ENCODE results near the gene TOX3. TPM values are rescaled to one million over a fixed set of nuclear protein-coding genes. Genes with fewer than 3 reads are reported as not detected.

The TOX3 gene
- total RNA-seq, 2 experiments from 2014 or later = not detected

DNA sequence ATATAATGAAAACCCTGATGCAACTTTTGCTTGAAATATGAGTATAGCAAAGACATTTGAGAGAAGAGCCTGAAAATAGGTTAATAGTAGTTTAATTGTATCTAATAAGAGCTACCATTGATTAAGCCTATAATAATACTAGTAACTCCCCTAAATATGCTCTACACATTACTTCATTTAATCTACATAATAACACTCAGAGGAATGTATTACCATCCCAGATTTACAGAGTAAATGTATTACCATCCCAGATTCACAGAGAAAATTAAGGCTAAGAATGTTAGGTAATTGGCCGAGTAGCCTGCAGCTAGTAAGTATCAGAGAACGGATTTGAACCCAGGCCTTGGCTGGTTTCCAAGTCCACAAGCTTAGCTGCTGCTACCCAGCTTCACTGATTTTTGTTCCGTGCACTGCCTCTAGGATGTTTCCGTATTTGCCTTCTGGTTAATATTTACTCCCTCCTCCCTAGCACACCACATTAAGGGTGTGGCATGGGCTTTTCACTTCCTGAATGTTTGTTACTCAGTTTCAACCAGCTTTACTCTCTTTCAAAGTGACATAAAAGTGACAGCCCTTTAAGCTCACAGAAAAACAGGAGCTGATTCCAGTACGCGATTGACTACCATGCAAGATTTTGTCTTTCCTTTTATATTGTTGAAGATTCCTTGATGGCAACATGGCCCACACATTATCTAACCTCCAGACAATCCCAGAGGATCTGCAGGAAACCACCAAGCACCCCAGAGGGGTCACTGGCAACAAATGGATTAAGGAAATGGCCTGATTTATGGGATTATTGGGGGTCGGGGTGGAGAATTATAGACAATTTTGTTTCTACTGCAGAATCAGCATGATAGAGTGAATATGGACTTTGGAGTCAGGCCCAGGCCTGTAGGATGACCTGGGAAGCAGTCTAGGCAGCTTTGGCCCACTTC lies 26.7 kb upstream of the TOX3 start:
- Mint-ChIP-seq H3K4me3 (no peak overlapping the region), H3K4me1 (no peaks in the 10 kb centered on the region), H3K9me3 (peaks cover 3% of the 10 kb centered on the region), H3K27ac (no peak overlapping the region), H3K27me3 (no peaks in the 10 kb centered on the region), H3K36me3 (ENCODE audit: low read depth) (no peaks in the 10 kb centered on the region)
- DNase-seq = no peak
- ChIA-PET CTCF (no interaction called here), POLR2A (no interaction called here)

DNA sequence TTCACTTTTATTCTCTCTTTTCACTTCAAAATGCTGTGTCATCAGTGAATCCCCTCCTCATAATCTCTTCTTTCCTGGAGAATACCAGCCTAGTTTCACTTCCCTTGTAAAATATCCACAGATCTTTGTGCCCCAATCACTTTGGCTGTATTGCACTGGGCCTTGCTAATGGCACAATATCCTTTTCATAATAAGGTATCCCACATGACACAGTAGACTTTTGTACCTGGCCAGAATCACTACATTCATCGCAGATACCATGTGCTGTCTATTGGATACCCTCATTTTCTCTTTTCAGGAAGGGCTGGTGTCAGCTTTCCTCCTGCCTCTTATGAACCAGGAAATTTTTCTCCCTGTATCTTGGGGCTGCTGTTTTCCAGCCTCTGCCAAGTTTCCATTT lies 25.7 kb upstream of the TOX3 start:
- peaks cover 3% of the 10 kb centered on the region for H3K9me3 Mint-ChIP-seq
- CTCF ChIA-PET = no interaction called here
- no peak overlapping the region for H3K27ac Mint-ChIP-seq
- no peak overlapping the region for H3K4me3 Mint-ChIP-seq
- no peaks in the 10 kb centered on the region for H3K27me3 Mint-ChIP-seq
- DNase-seq = no peak
- H3K4me1 Mint-ChIP-seq = no peaks in the 10 kb centered on the region
- no peaks in the 10 kb centered on the region for H3K36me3 Mint-ChIP-seq (ENCODE audit: low read depth)
- POLR2A ChIA-PET = no interaction called here

DNA sequence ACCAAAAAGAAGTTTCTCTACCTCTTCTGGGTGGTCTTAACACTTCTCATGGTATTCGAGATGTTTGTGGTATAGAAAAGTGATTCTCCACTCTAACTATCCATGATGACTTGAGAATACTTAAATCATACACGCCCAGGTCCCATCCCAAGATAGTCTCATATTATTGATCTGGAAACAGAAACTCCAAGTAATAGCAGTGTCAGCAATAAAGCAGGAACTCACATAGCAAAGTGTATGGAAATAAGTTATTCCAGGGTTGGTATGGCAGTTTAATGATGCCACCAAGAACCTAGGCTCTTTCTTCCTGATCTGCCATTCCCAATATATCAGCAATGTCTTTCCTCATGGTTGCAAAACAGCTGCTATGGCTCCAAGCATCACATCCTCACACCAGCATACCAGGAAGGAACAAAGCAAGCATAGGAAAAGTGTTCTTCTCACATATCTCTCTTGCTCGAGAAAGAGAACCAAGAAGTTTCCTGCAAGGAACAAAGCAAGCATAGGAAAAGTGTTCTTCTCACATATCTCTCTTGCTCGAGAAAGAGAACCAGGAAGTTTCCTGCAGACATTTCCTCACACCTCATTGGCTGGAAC lies 23.6 kb upstream of the TOX3 start:
- CTCF ChIA-PET = no interaction called here
- DNase-seq = no peak
- Mint-ChIP-seq H3K27me3 (no peaks in the 10 kb centered on the region), H3K27ac (no peak overlapping the region), H3K9me3 (peaks cover 3% of the 10 kb centered on the region), H3K4me1 (no peaks in the 10 kb centered on the region), H3K36me3 (ENCODE audit: low read depth) (no peaks in the 10 kb centered on the region), H3K4me3 (no peak overlapping the region)
- POLR2A ChIA-PET = no interaction called here

GRCh38 chr16:52569701-52570100 lies 22.8 kb upstream of the TOX3 start:
- Mint-ChIP-seq H3K27ac (no peak overlapping the region), H3K4me1 (no peaks in the 10 kb centered on the region), H3K9me3 (peaks cover 3% of the 10 kb centered on the region), H3K27me3 (no peaks in the 10 kb centered on the region), H3K4me3 (no peak overlapping the region), H3K36me3 (ENCODE audit: low read depth) (no peaks in the 10 kb centered on the region)
- no peak for DNase-seq
- POLR2A ChIA-PET = no interaction called here
- CTCF ChIA-PET = no interaction called here

DNA sequence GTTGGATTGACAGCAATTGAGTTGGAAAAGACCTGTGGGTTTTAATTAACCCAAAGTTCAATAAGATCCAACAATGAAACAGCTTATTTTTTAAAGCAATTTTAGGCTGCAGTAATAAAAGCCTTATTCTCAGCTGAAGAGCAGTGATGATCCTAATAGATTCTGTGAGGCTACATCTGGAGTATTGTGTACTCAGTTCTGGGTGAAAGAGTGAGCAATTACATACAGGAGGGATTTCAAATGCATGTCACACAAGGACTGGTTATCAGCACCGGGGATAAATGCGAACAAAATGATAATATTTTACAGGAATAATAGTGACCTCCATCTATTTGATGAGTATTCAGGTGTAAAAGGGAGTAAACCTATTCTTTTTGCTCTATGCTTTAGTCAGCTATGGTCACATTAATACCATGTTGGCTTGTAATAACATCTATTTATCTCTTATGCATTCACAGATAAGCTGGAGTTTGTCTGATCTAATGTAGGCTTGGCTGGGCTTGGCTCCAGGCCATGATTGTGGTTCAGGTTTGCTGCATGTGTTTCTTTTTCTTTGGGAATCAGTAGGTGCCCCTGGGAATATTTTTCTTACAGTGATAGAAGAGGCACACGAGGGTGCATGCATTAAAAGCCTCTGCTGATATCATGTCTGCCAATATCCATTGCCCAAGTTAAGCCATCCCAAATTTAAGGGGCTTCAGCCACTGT lies 22.2 kb upstream of the TOX3 start:
- no peaks in the 10 kb centered on the region for H3K27me3 Mint-ChIP-seq
- no peak overlapping the region for H3K27ac Mint-ChIP-seq
- ChIA-PET POLR2A (no interaction called here), CTCF (no interaction called here)
- H3K4me3 Mint-ChIP-seq = no peak overlapping the region
- no peaks in the 10 kb centered on the region for H3K36me3 Mint-ChIP-seq (ENCODE audit: low read depth)
- peaks cover 3% of the 10 kb centered on the region for H3K9me3 Mint-ChIP-seq
- no peaks in the 10 kb centered on the region for H3K4me1 Mint-ChIP-seq
- no peak for DNase-seq

DNA sequence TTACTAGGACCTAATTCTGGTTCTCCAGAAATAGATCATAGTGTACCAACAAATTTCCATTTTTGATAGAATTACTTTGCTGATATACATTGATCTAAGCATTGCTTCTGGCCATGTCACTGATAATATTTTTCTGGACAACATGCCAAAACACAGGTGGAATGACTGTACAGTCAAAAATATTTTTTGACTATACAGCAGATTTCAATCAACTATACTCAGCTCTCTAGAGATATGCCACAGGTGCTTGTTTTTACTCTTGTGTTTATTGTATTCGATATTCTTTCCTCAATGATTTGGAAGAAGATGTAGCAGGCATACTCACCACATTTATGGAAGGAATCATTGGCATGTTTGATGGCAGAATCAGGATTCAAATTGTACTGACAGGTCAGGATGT lies 21.6 kb upstream of the TOX3 start:
- Mint-ChIP-seq H3K9me3 (peaks cover 3% of the 10 kb centered on the region), H3K27me3 (no peaks in the 10 kb centered on the region), H3K27ac (no peak overlapping the region), H3K4me3 (no peak overlapping the region), H3K4me1 (no peaks in the 10 kb centered on the region), H3K36me3 (ENCODE audit: low read depth) (no peaks in the 10 kb centered on the region)
- ChIA-PET POLR2A (no interaction called here), CTCF (no interaction called here)
- no peak for DNase-seq

- ChIA-PET POLR2A (no interaction called here), CTCF (interaction anchor here (0.6 kb wide), 1 partner anchor 320 kb away, joined by 4 read pairs; no protein-coding TSS in a partner anchor)
- Mint-ChIP-seq H3K4me1 (no peaks in the 10 kb centered on the region), H3K9me3 (peaks cover 3% of the 10 kb centered on the region), H3K27me3 (no peaks in the 10 kb centered on the region), H3K36me3 (ENCODE audit: low read depth) (no peaks in the 10 kb centered on the region), H3K27ac (no peak overlapping the region), H3K4me3 (no peak overlapping the region)
- no peak for DNase-seq
Observed at GRCh38 chr16:52567193-52567592, 20.2 kb upstream of the TOX3 start.

DNA sequence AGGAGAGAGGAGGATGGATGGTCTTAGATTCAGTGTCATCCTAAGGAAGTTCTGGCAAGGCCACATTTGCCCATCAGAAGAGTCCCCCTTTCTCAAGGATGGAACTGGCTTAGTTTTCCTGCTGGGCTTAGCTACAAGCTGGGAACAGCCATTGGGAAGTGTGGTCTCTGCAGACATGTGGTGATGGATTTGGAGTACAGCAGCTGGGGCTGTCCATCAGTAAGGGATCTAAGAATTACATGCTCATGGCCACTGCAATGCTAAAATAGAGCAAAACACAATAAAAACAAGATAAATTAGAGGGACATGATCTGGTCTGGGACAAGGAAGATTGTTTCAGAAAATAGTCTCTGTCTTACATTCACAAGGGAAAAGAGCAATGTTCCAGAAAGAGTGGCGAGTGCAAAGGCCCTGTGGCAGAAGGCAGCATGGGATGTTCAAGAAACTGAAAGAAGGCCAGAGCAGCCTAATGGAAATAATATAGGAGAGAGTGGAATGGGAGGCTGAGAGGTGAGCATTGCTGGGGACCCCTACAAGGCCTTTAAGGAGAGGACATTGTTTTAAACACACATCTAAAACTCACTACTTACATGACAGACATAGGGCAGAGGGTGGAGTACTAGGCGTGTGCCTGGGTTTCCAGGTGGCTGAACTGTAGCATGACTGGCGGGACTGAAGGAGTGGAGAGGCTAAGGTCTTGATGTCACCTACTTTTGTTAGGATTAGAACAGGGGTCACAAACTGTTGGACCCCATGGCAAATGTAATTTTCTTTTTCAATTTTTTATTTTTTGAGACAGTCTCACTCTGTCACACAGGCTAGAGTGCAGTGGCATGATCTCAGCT lies 17.0 kb upstream of the TOX3 start:
- POLR2A ChIA-PET = no interaction called here
- DNase-seq = no peak
- Mint-ChIP-seq H3K4me1 (no peaks in the 10 kb centered on the region), H3K36me3 (ENCODE audit: low read depth) (no peaks in the 10 kb centered on the region), H3K27ac (no peak overlapping the region), H3K4me3 (no peak overlapping the region), H3K27me3 (no peaks in the 10 kb centered on the region), H3K9me3 (no peaks in the 10 kb centered on the region)
- CTCF ChIA-PET = no interaction called here

DNA sequence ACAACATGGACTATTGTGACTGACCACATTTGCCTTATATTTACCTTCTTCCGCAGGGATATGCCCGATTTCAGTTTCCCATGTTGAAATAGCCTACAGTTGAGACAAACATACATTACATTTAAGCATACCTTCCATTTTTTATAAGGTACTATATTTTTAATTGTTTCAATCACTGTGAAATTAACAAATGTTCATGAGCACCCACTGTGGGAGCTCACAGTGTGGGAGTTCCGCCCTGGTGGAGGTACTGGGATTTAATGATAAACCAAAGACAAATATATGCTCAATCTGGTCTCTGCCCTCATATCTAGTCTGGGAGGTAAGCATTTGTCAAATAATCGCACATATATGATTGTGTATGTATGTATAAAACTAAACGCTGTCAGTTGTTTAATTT lies 15.8 kb upstream of the TOX3 start:
- no peak overlapping the region for H3K4me3 Mint-ChIP-seq
- no peak overlapping the region for H3K27ac Mint-ChIP-seq
- no peaks in the 10 kb centered on the region for H3K36me3 Mint-ChIP-seq (ENCODE audit: low read depth)
- H3K9me3 Mint-ChIP-seq = no peaks in the 10 kb centered on the region
- H3K27me3 Mint-ChIP-seq = no peaks in the 10 kb centered on the region
- CTCF ChIA-PET = no interaction called here
- POLR2A ChIA-PET = no interaction called here
- no peak for DNase-seq
- no peaks in the 10 kb centered on the region for H3K4me1 Mint-ChIP-seq

DNA sequence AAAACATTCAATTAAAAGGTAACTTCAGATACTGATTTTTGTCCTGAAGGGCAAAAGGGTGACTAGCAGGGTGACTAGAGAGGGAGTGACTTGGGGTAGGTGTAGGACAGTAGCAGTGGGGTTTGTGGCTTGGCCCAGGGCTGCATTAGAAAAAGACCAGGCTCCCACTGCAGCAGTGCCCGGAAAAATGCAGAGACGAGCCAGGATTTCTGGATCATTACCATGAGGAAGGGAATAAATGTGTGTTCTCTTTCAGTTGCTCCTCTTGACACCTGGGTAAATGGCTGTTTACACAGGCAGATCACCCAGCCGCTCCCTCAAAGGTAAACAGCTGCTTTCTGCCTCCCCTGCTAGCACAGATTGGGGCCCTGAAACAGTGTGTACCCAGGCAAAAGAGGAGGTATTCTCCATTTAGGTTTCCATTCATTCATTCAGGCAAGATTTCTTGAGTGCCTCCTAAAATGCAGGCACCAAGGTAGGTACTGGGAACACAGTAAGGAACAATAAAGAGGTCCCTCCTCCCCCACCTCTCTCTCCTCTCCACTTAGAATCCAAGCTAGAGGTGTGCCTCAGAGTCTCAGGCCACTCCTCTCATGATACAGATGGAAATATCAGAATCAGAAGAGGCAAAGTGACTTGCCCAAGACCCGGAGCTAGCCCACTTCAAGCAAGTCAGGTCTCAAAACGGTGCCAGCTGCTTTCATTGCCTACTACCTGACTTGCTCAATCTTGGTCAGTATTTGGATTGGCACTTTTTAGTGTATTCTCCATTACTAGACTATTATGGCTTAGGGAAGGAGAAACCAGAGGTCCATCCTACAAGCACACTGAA lies 15.2 kb upstream of the TOX3 start:
- Mint-ChIP-seq H3K27me3 (no peaks in the 10 kb centered on the region), H3K27ac (no peak overlapping the region), H3K36me3 (ENCODE audit: low read depth) (no peaks in the 10 kb centered on the region), H3K9me3 (no peaks in the 10 kb centered on the region), H3K4me3 (no peak overlapping the region), H3K4me1 (no peaks in the 10 kb centered on the region)
- DNase-seq = no peak
- POLR2A ChIA-PET = no interaction called here
- CTCF ChIA-PET = no interaction called here

DNA sequence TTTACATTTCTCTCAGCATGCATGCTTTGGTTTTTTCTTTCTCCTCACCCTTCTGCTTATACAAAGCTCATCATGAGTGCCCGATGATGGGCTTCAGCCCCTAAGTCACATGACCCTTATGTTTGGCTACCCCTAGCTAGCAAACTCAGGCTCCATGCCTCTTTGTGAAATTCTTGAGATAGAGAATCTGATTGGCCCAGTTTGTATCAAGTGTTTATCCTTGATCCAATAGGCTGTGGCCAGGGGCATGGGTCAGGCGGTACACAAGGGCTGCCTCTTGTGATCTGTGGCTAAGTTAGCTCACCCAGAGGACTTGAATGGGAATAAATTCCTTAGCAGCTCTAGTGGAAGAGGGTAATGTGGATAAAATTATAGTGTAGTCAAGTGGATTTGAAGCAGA lies 11.5 kb upstream of the TOX3 start:
- Mint-ChIP-seq H3K27ac (no peak overlapping the region), H3K27me3 (no peaks in the 10 kb centered on the region), H3K4me1 (no peaks in the 10 kb centered on the region), H3K36me3 (ENCODE audit: low read depth) (no peaks in the 10 kb centered on the region), H3K9me3 (no peaks in the 10 kb centered on the region), H3K4me3 (no peak overlapping the region)
- no peak for DNase-seq
- ChIA-PET CTCF (no interaction called here), POLR2A (no interaction called here)

- POLR2A ChIA-PET = no interaction called here
- CTCF ChIA-PET = no interaction called here
- Mint-ChIP-seq H3K4me1 (no peaks in the 10 kb centered on the region), H3K9me3 (no peaks in the 10 kb centered on the region), H3K36me3 (ENCODE audit: low read depth) (no peaks in the 10 kb centered on the region), H3K4me3 (no peak overlapping the region), H3K27ac (no peak overlapping the region), H3K27me3 (no peaks in the 10 kb centered on the region)
- no peak for DNase-seq
Observed at GRCh38 chr16:52557236-52557635, 10.3 kb upstream of the TOX3 start.

Measured in activated CD4-positive, alpha-beta T cell treated with anti-CD3 and anti-CD28 coated beads, Interleukin-2, amount 10 ng/mL, durations not matched to agents 7 days and 5 days (primary cell).